CD4-positive, alpha-beta T cell treated with Interleukin-17A for 1 hour (primary cell): ENCODE measurements around the gene SUCLG2.

ENCODE experiments used
- DNase-seq: peaks from one replicate; pipeline ENCODE4 v3.0.0-alpha.2; 2020

The SUCLG2 gene

DNA sequence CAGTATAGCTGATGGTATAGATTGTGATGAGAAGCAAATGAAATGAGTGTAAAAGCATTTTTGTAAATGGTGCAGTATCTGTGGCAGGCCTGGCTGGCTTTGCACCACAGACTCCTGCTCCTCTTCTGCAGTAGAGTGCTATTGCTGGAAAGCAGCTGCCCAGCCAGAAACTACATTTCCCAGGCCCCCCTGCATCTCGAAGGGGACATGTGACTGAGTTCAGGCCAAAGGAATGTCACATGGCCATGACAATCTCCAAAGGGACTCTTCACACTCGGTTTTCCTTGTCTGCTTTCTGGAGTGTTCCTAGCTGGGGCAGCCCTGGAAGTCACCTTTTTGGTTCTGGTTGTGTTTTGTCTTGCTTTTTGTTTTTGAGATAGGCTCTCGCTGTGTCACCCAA lies 277.1 kb downstream of the SUCLG2 start:
- DNase-seq, result no peak

DNA sequence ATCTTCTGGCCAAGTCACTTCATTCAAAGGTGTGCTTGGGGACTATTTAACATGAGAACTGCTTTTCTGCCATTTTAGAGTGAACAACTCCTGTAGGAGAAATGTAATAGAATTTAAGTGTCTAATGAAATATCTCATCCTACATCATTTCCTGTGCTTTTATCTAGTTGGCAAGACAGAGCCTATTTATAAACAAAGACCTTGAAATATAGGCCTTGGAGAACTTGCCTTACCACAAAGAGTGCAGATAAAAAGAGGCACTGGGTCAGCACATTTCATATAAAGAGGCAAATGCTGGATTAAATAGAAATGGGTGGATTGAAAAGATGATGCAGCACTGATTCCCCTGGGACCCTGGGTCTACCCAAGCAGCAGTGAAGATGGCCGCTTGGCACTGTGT lies 278.0 kb downstream of the SUCLG2 start:
- no peak for DNase-seq

DNA sequence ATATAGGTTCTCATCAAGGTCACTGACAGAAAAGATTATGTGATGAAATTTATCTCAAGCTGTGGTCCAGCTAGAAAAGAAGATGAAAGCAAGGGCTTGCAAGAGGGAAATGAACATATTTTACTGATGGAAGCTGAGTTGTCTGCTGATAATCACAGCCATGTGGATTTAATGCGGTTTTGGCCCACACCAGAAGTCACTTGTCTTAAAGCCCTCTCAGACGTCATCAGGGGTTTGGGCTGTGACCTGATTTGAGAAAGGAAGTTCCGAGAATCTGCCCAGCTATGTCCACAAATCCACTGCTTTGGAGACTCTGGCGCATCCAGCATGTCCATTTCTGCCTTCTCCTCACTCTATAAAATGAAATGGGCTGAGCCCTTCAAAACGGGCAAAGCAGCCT lies 278.4 kb downstream of the SUCLG2 start:
- DNase-seq, result no peak

DNA sequence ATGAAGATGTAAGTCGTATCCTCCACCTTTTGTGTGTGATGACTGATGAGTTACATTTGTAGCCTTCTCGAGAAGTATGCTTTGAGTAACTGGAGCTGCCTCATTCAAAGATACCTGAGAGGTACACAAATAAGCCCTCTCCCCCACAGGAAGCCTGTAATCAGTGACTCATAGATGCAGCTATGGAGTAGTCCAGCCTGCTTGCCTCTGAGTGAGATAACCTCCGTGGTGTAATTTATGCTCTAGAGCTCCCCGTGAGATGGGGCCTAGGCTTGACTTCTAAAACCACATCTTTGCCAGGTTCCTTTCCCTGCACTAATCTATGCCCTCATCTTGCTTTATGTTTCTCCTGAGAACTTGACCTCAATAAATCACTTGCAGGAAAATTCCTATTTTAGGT lies 291.7 kb downstream of the SUCLG2 start:
- no peak for DNase-seq

DNA sequence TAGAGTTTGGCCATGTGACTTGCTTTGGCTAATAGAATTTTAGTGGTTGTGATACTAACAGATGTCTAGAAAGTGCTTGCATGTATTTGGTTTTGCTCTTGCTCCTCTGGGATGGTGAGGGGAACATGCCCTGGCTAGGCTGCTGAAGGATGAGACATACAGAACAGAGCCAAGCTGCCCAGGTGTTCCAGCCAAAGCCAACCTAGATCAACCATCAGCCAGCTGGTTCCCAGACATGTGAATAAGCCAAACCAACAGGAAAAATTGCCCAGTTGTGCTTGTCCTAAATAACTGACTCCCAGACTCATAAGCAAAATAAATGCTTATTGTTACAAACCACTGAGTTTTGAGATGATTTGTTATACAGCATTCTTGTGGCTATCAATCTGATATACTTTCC lies 292.6 kb downstream of the SUCLG2 start:
- DNase-seq, result no peak

DNA sequence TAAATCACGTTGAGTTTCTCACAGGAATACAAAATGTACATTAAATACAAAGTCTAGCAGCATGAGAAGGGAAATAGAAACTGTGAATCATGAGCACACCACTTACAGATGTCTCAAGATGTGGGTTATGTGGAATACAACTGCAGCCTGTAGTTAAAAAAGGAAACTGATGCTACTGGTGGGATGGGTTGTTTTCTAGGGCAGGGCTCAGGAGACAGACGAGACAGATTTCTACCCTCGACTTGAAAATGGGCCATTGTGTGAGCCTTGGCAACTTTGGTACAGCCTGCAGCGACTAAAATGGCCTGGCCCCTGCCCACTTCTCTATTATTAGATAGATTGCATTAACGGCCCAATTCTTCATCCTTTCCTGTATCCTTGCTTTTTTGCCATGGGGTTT lies 293.1 kb downstream of the SUCLG2 start:
- no peak for DNase-seq

DNA sequence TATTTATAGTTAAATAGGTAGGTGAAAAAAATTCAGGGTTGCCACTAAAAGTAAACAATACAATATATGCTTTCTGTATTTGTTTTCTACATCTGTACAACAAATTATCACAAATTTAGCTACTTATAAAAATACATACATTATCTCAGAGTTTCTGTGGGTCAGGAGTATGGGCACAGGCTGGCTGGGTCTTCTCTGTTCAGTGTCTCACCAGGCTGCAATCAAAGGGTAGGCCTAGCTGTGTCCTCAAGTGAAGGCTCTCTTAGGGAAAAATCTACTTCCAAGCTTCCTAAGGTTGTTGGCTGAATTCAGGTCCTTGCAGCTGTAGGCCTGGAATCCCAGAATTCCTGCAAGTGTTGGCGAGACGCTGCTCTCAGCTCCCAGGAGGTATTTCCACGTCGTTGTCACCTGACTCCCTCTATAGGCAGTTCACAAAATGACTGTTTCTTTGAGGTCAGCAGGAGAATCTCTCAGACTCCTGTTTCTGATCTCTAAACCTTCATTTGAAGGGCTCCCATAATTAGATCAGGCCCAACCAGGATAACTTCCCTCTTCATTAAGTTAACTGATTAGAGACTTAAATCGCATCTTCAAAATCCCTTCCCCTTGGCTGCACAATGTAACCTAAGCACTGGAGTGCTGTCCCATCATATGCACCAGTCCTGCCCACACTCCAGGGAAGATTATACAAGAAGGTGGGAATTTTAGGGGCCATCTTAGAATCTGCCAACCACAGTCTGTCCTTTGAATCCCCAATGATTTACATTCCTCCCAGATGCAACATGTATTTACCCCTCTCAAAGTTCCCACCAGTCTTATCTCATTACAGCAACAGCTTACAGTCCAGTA lies 296.6 kb downstream of the SUCLG2 start:
- no peak for DNase-seq

DNA sequence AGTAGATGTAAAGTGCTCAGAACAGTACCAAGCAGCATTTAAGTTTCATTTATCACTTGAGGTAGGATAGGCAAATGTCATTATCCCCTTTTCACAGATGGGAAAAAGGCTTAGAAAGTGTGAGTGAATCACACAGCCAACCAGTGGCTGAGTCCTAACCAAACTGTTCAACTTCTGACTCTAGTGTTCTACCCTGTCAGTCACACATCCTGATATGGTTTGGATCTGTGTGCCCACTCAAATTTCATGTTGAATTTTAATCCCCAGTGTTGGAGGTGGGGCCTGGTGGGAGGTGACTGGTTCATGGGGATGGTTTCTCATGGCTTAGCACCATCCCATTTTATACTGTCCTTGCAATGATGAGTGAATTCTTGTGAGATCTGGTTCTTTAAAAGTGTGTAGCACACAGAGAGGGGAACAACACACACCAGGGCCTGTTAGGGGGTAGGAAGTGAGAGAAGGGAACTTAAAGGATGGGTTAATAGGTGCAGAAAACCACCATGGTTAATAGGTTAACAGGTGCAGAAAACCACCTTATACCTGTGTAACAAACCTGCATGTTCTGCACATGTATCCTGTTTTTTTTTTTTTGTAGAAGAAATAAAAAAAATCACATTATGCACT lies 304.7 kb downstream of the SUCLG2 start:
- DNase-seq, result no peak

DNA sequence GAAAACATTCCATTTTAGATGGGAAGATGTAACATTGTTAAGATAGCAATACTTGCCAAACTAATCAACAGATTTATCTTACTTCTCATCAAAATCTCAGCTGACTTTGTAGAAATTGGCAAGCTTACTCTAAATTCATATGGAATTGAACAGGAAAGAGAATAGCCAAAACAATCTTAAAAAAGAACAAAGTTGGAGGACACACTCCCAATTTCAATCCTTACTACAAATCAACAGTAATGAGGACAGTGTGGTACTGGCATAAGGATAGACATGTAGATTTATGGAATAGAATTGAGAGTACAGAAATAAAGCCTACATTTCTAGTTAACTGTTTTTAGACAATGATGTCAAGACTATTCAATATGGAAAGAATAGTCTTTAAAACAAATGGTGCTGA lies 308.3 kb downstream of the SUCLG2 start:
- DNase-seq, result no peak

DNA sequence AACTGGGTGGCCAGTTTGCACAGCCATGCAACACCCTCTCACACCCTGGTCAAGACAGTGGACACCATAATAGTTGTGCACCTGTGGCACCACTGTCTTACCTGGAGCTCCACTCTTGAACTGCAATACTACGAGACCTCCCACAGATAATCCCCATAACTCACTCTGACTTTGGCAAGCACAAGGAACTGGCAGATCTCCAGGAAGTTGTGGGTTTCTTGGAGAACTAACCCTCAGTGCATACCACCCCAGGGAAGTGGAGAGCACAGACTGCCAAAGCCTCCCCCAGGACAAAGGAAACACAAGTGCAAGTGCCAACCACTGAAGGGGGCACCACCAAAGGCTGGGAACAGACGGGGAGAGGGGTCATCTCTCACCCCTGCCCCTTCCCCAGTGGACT lies 318.6 kb downstream of the SUCLG2 start:
- no peak for DNase-seq

DNA sequence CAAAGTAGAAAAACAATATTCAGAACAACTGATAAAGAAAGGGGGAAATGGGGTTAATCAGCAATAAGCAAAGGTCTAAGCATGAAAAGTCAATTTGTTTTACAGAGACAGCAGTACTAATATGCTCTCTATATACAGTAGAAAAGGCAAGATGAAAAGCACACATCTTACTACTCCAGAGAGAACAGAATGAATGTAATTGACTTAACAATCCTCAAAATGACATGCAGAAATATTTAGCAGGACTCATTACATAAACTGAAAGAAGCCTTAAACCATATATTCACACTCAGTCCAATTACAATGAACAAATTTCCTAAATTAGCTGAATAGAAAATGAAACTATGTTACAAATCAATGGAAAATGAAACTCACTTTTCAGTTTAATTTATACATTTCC lies 319.8 kb downstream of the SUCLG2 start:
- no peak for DNase-seq

DNA sequence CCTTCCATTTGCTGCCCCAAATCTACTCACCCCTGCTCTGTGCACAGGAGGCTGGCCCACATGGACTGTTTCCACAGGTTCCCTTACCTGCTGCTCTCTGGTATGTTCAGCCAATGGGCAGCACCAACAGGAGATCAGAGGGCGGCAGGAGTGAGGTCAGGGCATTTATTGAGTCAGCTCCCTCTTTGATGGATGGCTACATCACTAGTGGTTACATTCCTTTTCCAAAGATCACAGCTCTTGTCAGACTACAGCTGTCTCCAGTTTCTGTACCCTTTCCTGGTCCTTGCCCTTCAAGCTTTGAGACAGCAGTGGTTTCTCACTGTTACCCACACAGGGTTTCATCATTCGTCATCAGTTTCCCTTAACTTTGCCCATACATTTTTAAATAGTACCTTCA lies 325.1 kb downstream of the SUCLG2 start:
- no peak for DNase-seq

DNA sequence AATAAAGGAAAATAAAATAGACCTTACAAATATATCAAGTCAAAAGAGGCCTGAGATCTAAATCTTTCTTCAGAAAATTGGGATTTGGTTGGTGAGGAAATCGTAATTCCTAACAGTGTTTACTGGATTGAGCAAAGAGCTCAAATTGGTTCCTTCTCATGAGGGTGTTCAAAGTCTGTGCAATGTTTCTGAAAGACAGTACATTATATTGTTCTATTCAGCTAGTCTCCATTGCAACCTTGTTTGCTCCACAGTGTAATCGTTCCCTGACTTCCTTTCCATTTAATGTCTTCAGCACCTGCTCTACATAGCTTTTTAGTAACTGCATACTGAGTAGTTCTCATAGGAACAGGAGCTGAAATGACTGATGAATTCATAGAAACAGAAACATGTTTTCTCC lies 326.8 kb downstream of the SUCLG2 start:
- DNase-seq, result no peak

DNA sequence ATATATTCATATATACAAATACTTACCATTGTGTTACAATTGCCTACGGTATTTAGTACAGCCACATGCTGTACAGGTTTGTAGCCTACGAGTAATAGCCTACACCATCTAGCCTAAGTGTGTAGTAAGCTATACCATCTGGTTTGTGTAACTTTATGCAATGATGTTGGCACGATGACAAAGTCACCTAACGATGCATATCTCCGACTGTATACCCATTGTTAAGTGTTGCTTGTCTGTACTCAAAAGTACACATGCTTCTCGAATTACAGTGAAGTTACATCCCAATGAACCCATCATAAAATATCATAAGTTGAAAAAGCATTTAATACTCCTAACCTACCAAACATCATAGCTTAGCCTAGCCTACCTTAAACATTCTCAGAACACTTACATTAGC lies 329.2 kb downstream of the SUCLG2 start:
- DNase-seq, result no peak
